Measurements from ENCODE around the gene JAK1.

JAK1 gene

GRCh38 chr1:64942118-64942517 lies 24.2 kb downstream of the JAK1 start:
- TF ChIP-seq, protein P1, sequence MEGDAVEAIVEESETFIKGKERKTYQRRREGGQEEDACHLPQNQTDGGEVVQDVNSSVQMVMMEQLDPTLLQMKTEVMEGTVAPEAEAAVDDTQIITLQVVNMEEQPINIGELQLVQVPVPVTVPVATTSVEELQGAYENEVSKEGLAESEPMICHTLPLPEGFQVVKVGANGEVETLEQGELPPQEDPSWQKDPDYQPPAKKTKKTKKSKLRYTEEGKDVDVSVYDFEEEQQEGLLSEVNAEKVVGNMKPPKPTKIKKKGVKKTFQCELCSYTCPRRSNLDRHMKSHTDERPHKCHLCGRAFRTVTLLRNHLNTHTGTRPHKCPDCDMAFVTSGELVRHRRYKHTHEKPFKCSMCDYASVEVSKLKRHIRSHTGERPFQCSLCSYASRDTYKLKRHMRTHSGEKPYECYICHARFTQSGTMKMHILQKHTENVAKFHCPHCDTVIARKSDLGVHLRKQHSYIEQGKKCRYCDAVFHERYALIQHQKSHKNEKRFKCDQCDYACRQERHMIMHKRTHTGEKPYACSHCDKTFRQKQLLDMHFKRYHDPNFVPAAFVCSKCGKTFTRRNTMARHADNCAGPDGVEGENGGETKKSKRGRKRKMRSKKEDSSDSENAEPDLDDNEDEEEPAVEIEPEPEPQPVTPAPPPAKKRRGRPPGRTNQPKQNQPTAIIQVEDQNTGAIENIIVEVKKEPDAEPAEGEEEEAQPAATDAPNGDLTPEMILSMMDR (IDR thresholded peaks at IDR 0.05; ENCODE audit: low read depth, low read length): no peak
- in situ Hi-C loops (cut with HindIII; ENCODE audit: low sequenced_read_pairs): no loop called here
- DNase-seq (ENCODE audit: low read depth, low spot score): no peak
- no peak overlapping the region for H3K4me3 ChIP-seq (ENCODE audit: low read depth, low read length)

GRCh38 chr1:64941461-64942117 lies 24.8 kb downstream of the JAK1 start:
- no peak overlapping the region for H3K4me3 ChIP-seq (ENCODE audit: low read depth, low read length)
- TF ChIP-seq, protein P1 (IDR thresholded peaks at IDR 0.05; ENCODE audit: low read depth, low read length): no peak
- in situ Hi-C loops (cut with HindIII; ENCODE audit: low sequenced_read_pairs): no loop called here
- DNase-seq (ENCODE audit: low read depth, low spot score): no peak

GRCh38 chr1:64940025-64940424 lies 26.3 kb downstream of the JAK1 start:
- DNase-seq (ENCODE audit: low read depth, low spot score): no peak
- TF ChIP-seq, protein P1 (IDR thresholded peaks at IDR 0.05; ENCODE audit: low read depth, low read length): no peak
- no peak overlapping the region for H3K4me3 ChIP-seq (ENCODE audit: low read depth, low read length)
- in situ Hi-C loops (cut with HindIII; ENCODE audit: low sequenced_read_pairs): no loop called here

- no peak for DNase-seq (ENCODE audit: low read depth, low spot score)
- TF ChIP-seq, protein P1 (IDR thresholded peaks at IDR 0.05; ENCODE audit: low read depth, low read length): no peak
- H3K4me3 ChIP-seq (ENCODE audit: low read depth, low read length): no peak overlapping the region
- in situ Hi-C loops (cut with HindIII; ENCODE audit: low sequenced_read_pairs): no loop called here
Measured at GRCh38 chr1:64938991-64939390, 27.4 kb downstream of the JAK1 start.

DNA sequence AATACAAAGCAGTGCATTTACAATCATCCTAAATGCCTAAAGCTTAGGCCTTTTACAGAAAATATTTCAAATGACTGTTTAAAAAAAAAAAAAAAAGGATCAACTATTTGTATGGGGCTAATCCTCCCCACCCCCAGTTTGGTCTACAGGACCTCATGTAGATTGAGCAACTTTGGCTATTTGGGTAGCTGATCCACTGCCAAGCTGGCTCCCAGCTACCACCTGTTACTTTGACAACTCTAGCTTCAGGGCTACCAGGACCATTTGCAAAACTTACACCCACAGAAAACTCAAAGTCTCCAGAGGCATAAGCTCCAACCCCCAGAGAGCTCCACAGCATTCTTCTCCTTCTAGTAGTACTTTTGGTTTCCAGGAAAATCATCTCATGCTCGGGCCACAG lies 29.4 kb downstream of the JAK1 start:
- H3K4me3 ChIP-seq (ENCODE audit: low read depth, low read length): no peak overlapping the region
- TF ChIP-seq, protein P1 (IDR thresholded peaks at IDR 0.05; ENCODE audit: low read depth, low read length): no peak
- in situ Hi-C loops (cut with HindIII; ENCODE audit: low sequenced_read_pairs): no loop called here
- no peak for DNase-seq (ENCODE audit: low read depth, low spot score)

DNA sequence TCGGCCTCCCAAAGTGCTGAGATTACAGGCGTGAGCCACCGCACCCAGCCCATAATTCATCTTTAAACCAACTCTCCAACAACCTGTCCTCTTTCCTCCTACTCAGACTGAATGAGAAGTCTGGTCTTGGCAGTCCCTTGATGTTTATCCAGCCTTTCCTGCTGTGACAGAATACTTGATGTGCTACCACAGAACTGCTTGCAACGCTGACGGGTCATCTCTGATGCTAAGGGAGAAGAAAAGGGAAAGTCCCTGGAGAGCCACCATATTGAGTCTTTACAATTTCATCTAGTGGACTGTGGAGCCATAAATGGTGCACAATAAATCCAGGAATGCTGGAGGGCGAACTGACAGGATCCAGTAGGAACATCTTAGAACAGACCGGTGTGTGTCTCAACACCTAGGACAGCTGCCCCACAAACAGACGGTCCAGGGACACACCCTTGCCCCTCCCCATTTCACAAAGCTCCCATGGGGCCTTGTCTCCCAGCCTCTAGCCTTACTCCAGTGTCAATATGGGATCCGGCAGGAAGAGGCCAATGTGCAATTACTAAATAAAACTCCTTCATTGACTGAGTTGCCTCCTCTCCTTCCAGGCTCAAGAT lies 30.7 kb downstream of the JAK1 start:
- TF ChIP-seq, protein P1 (IDR thresholded peaks at IDR 0.05; ENCODE audit: low read depth, low read length): no peak
- in situ Hi-C loops (cut with HindIII; ENCODE audit: low sequenced_read_pairs): no loop called here
- no peak overlapping the region for H3K4me3 ChIP-seq (ENCODE audit: low read depth, low read length)
- DNase-seq (ENCODE audit: low read depth, low spot score): no peak
